Aorta (tissue), 5 donors: ENCODE data around the gene TSHB. TPM values are rescaled to one million over a fixed set of nuclear protein-coding genes. Genes with fewer than 3 reads are reported as not detected.

Experiments
- ATAC-seq: fragments of 200-7000 bp; cut with Tn5 transposase; one replicate; pipeline ENCODE4 v1.9.1; 2022; ENCODE audit warnings: moderate library complexity; ENCODE audit not compliant: low FRiP score
- DNase-seq, 2 donors: peaks; one replicate each; pipeline ENCODE4 v3.0.0-alpha.2; 2020
- H3K27ac ChIP-seq, 2 donors: one replicate each; pipeline ENCODE4 v1.5.1; 2013; ENCODE audit warnings: low read length in 2 of 2, mild to moderate bottlenecking in 2 of 2, moderate library complexity in 2 of 2, control low read depth in 1 of 2, inconsistent platforms in 1 of 2, low read depth in 1 of 2
- H3K27me3 ChIP-seq, 2 donors: one replicate each; pipeline ENCODE4 v1.6.1; 2013; ENCODE audit warnings: control low read depth in 1 of 2, low read length in 1 of 2, mild to moderate bottlenecking in 1 of 2, moderate library complexity in 1 of 2; ENCODE audit not compliant: insufficient read depth in 2 of 2, control insufficient read depth in 1 of 2
- H3K36me3 ChIP-seq, 2 donors: one replicate each; pipeline ENCODE4 v1.6.1; 2013; ENCODE audit warnings: control low read depth in 1 of 2, low read length in 1 of 2, mild to moderate bottlenecking in 1 of 2; ENCODE audit not compliant: insufficient read depth in 2 of 2, control insufficient read depth in 1 of 2
- H3K4me1 ChIP-seq, 2 donors: one replicate each; pipeline ENCODE4 v1.6.1; 2013; ENCODE audit warnings: low read length in 2 of 2, control low read depth in 1 of 2, mild to moderate bottlenecking in 1 of 2, moderate library complexity in 1 of 2; ENCODE audit not compliant: insufficient read depth in 2 of 2, control insufficient read depth in 1 of 2
- H3K4me3 ChIP-seq, 2 donors: one replicate each; pipeline ENCODE4 v1.5.1; 2013; ENCODE audit warnings: low read length in 2 of 2, control low read depth in 1 of 2, mild to moderate bottlenecking in 1 of 2
- H3K9me3 ChIP-seq: one replicate; pipeline ENCODE4 v1.6.1; 2013; ENCODE audit warnings: mild to moderate bottlenecking, low read length; ENCODE audit not compliant: control insufficient read depth
- WGBS, 2 donors: extraction: QIAGEN DNeasy Blood & Tissue Kit; methylation state at CpG; one replicate each; pipeline ENCODE4 v1.1.7; 2013; 5-methylcytosine and 5-hydroxymethylcytosine counted together
- intact Hi-C, 2 donors: fragments of 100-400 bp; cut with DNase I; formaldehyde crosslinking; loops; one replicate each; pipeline versions ENCODE4 v1.14.2 to v1.15.0; 2022
- polyA plus RNA-seq, 2 donors: library from polyadenylated mRNA; stranded (reverse); fragments of 200-250 nt; gene quantifications; one replicate each; pipeline ENCODE4 v1.2.3, GENCODE V29; 2013
- total RNA-seq, 2 donors: library from RNA; stranded (reverse); fragmentation: NEBNext Ultra II Directional; extraction: Animal tissue kit (Norgen Biotek cat#: 25700); gene quantifications; one replicate each; pipeline ENCODE4 v1.2.1, GENCODE V29; 2021
- donor health status: healthy with polysubstance abuse.
- donor health status: Bipolar disorder and iron deficiency.
- donor health status: DM: no; HTN: no; CAD: no.
- donor health status: DM: no; HTN: no; CAD: no.
- donor health status: DM: yes; HTN: yes; CAD: no.

TSHB gene
- total and polyA plus RNA-seq, 4 donors: not detected

DNA sequence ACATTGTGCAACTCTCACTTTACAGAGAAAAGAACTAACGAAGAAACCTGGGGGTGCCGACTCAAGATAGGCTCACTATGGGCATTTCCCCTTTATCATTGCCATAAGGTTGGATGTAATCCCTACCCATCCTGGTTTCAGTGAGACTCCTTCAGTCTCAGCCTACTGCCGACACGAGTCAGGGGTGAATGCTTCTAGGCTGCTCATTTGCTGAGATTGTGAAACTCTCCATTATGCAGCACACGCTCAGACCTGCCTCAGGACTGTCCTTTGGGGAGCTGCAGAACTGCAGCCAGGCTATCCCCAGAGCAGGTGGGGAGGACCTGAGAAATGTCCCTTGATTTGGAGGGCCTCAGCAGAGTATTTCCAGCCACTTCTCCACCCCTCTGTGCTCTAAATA lies 22.2 kb downstream of the TSHB start:
- Histone ChIP-seq H3K4me3 (no peak overlapping the region), H3K27ac (no peak overlapping the region), H3K4me1 (no peaks in the 10 kb centered on the region), H3K9me3 (no peaks in the 10 kb centered on the region), H3K27me3 (no peaks in the 10 kb centered on the region), H3K36me3 (peaks cover 0 to 6% of the 10 kb centered on the region in 2 donors)
- intact Hi-C loops: loop anchor here (5.0 kb wide), 2 partner anchors 55 to 75 kb away; no protein-coding TSS in a partner anchor
- DNase-seq (no peak), ATAC-seq (no peak)
- 89 to 93% methylated on average over 5 of the region's 5 CpGs for WGBS, 2 donors

DNA sequence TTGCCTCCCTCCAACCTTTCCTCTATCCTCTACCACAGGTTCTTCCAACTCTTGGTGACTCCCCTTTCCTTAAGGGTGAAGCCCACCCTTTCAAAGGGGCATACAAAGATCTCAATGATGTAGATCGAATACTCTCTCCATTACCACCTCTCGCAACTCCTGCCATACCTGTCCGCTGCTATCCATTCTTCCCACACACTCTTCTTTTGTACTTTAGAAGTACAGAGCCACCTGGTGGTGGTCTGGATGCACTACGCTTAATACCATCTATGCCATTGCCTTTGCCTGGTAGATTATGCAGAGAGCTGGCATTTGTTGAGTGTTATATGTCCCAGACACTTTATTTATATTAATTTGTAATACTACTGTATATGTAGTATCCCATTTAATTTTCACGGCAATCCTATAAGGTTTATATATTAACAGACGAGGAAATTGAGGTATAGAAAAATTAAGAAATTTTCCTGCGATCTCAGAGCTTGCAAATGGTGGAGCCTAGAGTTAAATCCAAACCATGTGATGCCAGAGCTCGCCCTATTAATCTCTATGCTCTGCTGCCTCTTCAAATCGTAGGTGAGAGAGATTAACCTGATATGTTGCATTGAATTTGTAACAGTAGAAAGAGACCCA lies 22.9 kb downstream of the TSHB start:
- H3K36me3 ChIP-seq: peaks cover 3 to 9% of the 10 kb centered on the region in 2 donors
- no peaks in the 10 kb centered on the region for H3K9me3 ChIP-seq
- whole genome bisulfite sequencing, 2 donors: 62 to 66% methylated on average over 9 of the region's 9 CpGs
- H3K4me3 ChIP-seq: no peak overlapping the region
- no peaks in the 10 kb centered on the region for H3K4me1 ChIP-seq
- intact Hi-C loops: loop anchor here (5.0 kb wide), 2 partner anchors 55 to 75 kb away; no protein-coding TSS in a partner anchor
- no peak overlapping the region for H3K27ac ChIP-seq
- DNase-seq (peak in 1 of 2 donors; percentile 62), ATAC-seq (peak; percentile 73)
- H3K27me3 ChIP-seq: no peaks in the 10 kb centered on the region

DNA sequence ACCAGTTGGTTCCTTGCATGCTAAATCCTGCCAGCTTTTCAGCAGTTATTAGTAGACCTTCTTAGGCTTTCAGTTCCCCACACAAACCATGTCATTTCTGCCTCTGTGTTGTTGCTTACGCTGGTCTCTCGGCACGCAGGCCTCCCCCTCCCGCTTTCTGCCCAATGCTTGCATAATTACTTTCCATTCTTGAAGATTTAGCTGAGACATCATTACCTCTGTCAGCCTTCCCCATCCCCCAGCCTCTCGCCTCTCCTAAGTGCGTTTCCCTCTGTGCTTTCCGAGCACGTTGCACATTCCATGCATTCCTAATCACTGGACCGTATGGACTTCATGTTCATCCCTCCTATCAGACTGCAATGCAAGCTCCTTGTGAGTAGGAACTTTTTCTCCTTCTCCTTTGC lies 26.8 kb downstream of the TSHB start:
- Histone ChIP-seq H3K27ac (no peak overlapping the region), H3K4me3 (no peak overlapping the region), H3K36me3 (peaks cover 5 to 11% of the 10 kb centered on the region in 2 donors), H3K27me3 (no peaks in the 10 kb centered on the region), H3K9me3 (no peaks in the 10 kb centered on the region), H3K4me1 (no peaks in the 10 kb centered on the region)
- intact Hi-C loops: no loop called here
- DNase-seq (no peak), ATAC-seq (no peak)
- 57 to 73% methylated on average over 9 of the region's 9 CpGs for WGBS, 2 donors

DNA sequence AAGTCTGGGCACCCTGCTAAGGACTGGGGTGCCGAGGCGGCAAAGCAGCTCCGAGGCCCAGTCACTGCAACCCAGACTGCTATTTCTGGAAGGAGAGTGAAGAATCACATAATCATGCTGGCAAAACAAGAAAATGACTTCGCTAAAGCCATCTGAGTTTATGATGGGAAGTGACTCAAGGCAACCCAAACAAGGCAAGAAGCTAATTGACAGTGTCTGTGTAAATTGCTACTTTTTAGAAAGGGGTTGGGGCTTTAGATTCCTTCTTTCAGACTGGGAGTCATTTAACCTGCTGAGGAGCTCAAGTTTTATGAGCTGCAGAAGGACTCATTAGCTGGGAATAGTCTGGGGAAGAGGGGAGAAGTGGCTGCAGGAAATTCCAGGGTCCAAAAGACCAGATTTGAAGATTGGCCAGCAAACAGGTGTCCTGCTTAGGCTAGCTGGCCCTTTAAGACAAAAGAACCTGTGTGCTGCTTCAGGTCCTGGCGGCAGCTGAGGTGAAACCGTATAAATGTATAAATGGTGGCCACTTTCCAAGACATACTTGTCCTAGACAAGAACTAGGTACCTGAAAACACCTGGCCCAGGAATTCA lies 28.1 kb downstream of the TSHB start:
- WGBS, 2 donors: 72 to 78% methylated on average over 6 of the region's 6 CpGs
- Histone ChIP-seq H3K9me3 (no peaks in the 10 kb centered on the region), H3K36me3 (peaks cover 5 to 11% of the 10 kb centered on the region in 2 donors), H3K4me3 (no peak overlapping the region), H3K27me3 (no peaks in the 10 kb centered on the region), H3K4me1 (peaks cover 2 to 4% of the 10 kb centered on the region in 2 donors), H3K27ac (no peak overlapping the region)
- ATAC-seq (no peak), DNase-seq (no peak)
- intact Hi-C loops: no loop called here

DNA sequence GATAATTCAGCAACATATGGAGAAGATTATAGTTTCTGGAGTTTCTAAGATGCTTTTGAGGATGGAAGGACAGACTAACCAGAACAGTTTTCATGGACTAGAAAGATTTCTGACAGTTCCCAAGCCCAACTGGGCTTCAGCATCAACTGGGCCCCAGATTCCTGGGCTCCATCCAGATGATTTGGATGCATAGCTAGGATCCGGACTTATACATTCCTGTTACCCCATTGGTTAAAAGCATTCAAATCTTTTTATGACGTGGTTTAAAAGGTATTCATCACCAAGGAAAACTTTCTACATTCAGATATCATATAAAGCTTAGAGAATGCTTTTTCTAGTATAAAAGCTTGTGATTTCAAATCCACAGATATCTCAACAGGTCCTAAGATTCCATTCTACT lies 29.7 kb downstream of the TSHB start:
- peaks cover 5 to 11% of the 10 kb centered on the region in 2 donors for H3K36me3 ChIP-seq
- H3K4me1 ChIP-seq: peaks cover 2 to 4% of the 10 kb centered on the region in 2 donors
- no peak overlapping the region for H3K4me3 ChIP-seq
- no peaks in the 10 kb centered on the region for H3K27me3 ChIP-seq
- no peak for ATAC-seq
- no peak overlapping the region for H3K27ac ChIP-seq
- intact Hi-C loops: no loop called here
- 41 to 42% methylated on average over 2 of the region's 2 CpGs for WGBS, 2 donors
- no peak for DNase-seq
- H3K9me3 ChIP-seq: no peaks in the 10 kb centered on the region

DNA sequence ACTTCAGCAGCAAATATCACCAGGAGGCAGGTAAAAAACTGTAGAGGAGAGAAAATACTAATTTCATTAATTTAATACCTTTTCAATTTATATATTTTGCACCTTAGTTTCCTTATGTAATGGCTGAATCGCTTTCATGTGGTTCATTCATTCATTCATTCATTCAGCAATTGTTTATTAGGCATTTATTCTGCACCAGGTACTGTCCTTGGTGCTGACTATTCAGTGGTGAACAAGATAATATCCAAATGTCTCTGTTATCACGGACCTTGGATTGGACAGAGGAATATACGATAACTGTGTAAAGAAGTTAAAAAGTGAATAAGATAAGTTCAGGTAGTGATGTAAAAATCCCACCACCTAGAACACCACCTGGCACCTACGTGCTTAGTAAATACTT lies 30.9 kb downstream of the TSHB start:
- Histone ChIP-seq H3K4me3 (no peak overlapping the region), H3K27ac (no peak overlapping the region), H3K27me3 (no peaks in the 10 kb centered on the region), H3K4me1 (peaks cover 2 to 4% of the 10 kb centered on the region in 2 donors), H3K9me3 (no peaks in the 10 kb centered on the region), H3K36me3 (peaks cover 5 to 9% of the 10 kb centered on the region in 2 donors)
- ATAC-seq (no peak), DNase-seq (no peak)
- 67 to 76% methylated on average over 4 of the region's 4 CpGs for WGBS, 2 donors
- intact Hi-C loops: no loop called here

DNA sequence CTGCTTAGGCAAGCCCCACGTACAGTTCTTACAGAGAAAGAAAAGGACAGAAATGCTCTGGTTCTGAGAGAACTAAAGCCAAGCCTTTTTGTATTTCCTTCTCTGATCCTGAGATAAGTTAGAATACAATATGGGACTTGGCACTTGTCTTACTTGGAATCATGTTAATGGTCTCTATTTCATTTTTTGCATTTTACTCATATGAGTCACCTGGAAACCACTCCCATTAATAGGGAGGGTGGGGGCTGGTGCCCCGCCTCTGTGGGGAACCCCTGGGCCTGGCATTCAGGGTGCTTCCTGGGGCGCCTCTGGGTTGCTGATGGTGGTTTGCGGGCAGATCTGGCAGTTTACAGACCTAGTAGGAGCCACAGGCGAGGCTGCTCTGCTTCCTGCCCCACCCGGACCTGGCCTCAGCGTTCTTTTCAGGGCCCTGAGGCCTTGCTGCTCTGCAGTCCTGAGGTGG lies 32.9 kb downstream of the TSHB start:
- Histone ChIP-seq H3K4me3 (no peak overlapping the region), H3K4me1 (peaks cover 2 to 4% of the 10 kb centered on the region in 2 donors), H3K36me3 (peaks cover 2 to 3% of the 10 kb centered on the region in 2 donors), H3K27me3 (no peaks in the 10 kb centered on the region), H3K27ac (peak overlapping the region; percentile 88 to 98), H3K9me3 (no peaks in the 10 kb centered on the region)
- intact Hi-C loops: no loop called here
- 17 to 30% methylated on average over 7 of the region's 7 CpGs for WGBS, 2 donors
- ATAC-seq: peak; percentile 69
- peak; percentile 77 to 80 for DNase-seq

DNA sequence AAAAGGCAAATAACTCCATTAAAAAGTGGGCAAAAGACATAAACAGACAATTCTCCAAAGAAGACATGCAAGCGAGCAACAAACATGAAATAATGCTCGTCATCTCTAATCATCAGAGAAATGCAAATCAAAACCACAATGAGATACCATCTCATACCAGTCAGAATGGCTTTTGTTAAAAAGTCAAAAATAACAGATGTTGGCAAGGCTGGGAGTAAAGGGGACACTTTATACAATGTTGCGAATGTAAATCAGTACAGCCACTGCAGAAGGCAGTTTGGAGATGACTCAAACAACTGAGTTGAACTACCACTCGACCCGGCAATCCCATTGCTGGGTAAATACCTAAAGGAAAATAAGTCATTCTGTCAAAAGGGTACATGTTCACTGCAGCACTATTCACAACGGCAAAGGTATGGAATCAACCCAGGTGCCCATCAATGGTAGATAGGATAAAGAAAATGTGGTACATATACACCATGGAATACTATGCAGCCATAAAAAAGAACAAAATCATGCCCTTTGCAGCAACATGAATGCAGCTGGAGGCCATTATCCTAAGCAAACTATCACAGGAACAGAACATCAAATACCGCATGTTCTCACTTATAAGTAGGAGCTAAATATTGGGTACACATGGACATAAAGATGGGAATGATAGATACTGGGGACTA lies 33.7 kb downstream of the TSHB start:
- WGBS, 2 donors: 58 to 65% methylated on average over 7 of the region's 7 CpGs
- ATAC-seq: no peak
- no peak overlapping the region for H3K4me3 ChIP-seq
- intact Hi-C loops: no loop called here
- no peak for DNase-seq
- no peaks in the 10 kb centered on the region for H3K27me3 ChIP-seq
- H3K36me3 ChIP-seq: no peaks in the 10 kb centered on the region
- H3K9me3 ChIP-seq: no peaks in the 10 kb centered on the region
- no peak overlapping the region for H3K27ac ChIP-seq
- H3K4me1 ChIP-seq: peaks cover 2 to 4% of the 10 kb centered on the region in 2 donors
